Activated T-helper 2 cell treated with anti-CD3 and anti-CD28 coated beads, Interferon-gamma antibody, Interleukin-2, Interleukin-4, amounts not matched to agents 10 μg/mL and 5 μg/mL and 100 μg/mL, durations not matched to agents 14 hours and 24 hours and 36 hours (primary cell): ENCODE data around the gene SLC2A6. TPM values are rescaled to one million over a fixed set of nuclear protein-coding genes. Genes with fewer than 3 reads are reported as not detected.

ENCODE experiments used
- DNase-seq: peaks from one replicate; pipeline ENCODE4 v3.0.0; 2021; ENCODE audit warnings: low spot score
- H3K27ac Mint-ChIP-seq: one replicate; pipeline ENCODE4 v1.8.0; 2021; ENCODE audit warnings: mixed read lengths
- H3K27me3 Mint-ChIP-seq: one replicate; pipeline ENCODE4 v1.8.0; 2021; ENCODE audit warnings: low read depth, mixed read lengths
- H3K36me3 Mint-ChIP-seq: one replicate; pipeline ENCODE4 v1.8.0; 2021; ENCODE audit warnings: low read depth, mixed read lengths
- H3K4me1 Mint-ChIP-seq: one replicate; pipeline ENCODE4 v1.8.0; 2021; ENCODE audit warnings: low read depth, mixed read lengths
- H3K4me3 Mint-ChIP-seq: one replicate; pipeline ENCODE4 v1.8.0; 2021; ENCODE audit warnings: low read depth, mild to moderate bottlenecking, moderate library complexity, mixed read lengths
- H3K9me3 Mint-ChIP-seq: one replicate; pipeline ENCODE4 v1.8.0; 2021; ENCODE audit warnings: mixed read lengths
- intact Hi-C: fragments of 100-400 bp; cut with micrococcal nuclease; formaldehyde crosslinking; loops from one replicate; pipeline ENCODE4 v1.15.1; 2023
- total RNA-seq: library from RNA; stranded (reverse); gene quantifications from 2 replicates; pipeline ENCODE4 v1.2.3, GENCODE V29; 2022

SLC2A6 gene
- total RNA-seq, 1 donor from 2014 or later, result 6.1 TPM

- peaks cover 5% of the 10 kb centered on the region for H3K27me3 Mint-ChIP-seq
- no peak overlapping the region for H3K27ac Mint-ChIP-seq
- intact Hi-C loops, result no loop called here
- H3K4me3 Mint-ChIP-seq, result no peak overlapping the region
- no peaks in the 10 kb centered on the region for H3K36me3 Mint-ChIP-seq
- no peak for DNase-seq
- peaks cover 6% of the 10 kb centered on the region for H3K4me1 Mint-ChIP-seq
- H3K9me3 Mint-ChIP-seq, result no peaks in the 10 kb centered on the region
These were observed 33.6 kb upstream of the SLC2A6 start for GRCh38 chr9:133512253-133513213.

GRCh38 chr9:133511607-133512006, 32.7 kb upstream of the SLC2A6 start:
- no peak overlapping the region for H3K27ac Mint-ChIP-seq
- H3K36me3 Mint-ChIP-seq, result no peaks in the 10 kb centered on the region
- H3K9me3 Mint-ChIP-seq, result no peaks in the 10 kb centered on the region
- DNase-seq, result no peak
- H3K27me3 Mint-ChIP-seq, result peaks cover 5% of the 10 kb centered on the region
- intact Hi-C loops, result no loop called here
- no peak overlapping the region for H3K4me3 Mint-ChIP-seq
- H3K4me1 Mint-ChIP-seq, result peaks cover 6% of the 10 kb centered on the region

DNA sequence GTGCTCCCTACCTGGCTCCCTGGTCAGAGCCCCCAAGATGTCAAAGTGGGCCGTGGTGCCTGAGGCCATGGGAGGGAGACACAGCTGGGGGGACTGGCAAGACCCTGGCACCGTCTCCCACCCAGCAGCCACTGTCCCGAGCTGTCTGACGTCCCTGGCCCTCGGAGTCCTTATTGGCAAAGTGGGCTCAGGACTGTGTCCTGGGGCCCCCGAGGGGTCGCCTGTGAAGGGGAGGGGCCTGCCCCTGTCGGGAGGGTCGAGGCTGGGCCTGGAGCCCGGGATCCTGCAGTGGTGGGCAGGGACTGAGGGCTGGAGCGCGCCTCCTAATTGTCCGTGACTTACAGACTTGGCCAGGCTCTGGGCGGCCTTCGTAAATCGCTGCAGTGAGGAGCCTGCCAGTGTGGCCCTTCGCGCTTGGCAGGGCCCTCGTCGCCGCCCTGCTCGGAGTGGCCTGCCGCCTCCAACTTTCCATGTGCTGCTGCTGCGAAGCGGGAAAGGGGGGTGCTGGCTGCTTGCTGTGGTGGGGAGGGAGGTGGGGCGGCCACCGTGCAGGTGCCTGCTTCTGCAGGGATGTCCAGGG, 32.1 kb upstream of the SLC2A6 start:
- DNase-seq, result no peak
- Mint-ChIP-seq H3K36me3 (no peaks in the 10 kb centered on the region), H3K9me3 (no peaks in the 10 kb centered on the region), H3K4me3 (no peak overlapping the region), H3K27me3 (peaks cover 5% of the 10 kb centered on the region), H3K27ac (no peak overlapping the region), H3K4me1 (peaks cover 6% of the 10 kb centered on the region)
- intact Hi-C loops, result no loop called here

DNA sequence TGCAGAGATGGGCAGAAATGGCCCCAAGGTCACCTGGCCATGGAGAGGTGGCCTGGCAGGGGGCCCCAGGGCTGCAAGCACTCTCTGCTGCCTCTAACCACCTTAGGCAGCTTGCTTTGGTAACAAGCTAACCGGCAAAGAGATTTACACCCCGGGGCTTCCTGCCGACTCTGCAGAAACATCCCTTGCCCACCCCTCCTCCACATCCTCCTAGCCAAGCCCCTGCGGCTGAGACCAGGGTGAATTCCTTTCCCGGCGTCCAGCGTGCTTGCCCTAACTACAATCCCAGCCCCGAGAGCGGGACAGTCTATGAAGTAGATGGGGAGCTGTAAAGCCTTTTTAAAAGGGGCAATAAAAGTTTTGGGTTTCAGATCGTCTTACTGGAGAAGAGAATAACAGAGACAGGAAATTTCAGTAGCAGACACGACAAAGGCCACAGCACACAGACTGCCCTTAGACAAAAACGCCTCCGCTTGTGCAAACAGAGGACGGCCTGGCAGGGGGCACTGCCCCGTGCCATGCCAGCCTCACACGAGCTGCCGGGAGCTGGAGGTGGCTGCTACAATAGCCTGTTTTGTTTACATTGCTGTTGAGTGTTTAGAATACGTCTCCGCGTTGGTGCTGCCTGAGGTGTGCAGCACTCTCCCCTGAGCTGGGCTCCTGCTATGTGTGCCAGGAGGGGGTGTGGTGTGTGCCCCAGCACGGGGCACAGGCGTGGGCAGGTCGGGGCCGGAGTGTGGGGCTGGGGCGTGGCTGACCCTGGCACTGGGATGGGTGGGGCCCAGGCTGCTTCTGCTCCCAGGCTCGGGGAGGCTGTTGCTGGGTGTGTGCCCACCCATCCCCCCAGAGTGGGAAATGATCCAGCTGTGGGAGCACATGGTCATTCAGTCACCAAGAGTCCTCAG, 30.5 kb upstream of the SLC2A6 start:
- no peak for DNase-seq
- Mint-ChIP-seq H3K9me3 (no peaks in the 10 kb centered on the region), H3K36me3 (no peaks in the 10 kb centered on the region), H3K4me1 (peaks cover 6% of the 10 kb centered on the region), H3K27ac (no peak overlapping the region), H3K4me3 (no peak overlapping the region), H3K27me3 (peaks cover 5% of the 10 kb centered on the region)
- intact Hi-C loops, result no loop called here

GRCh38 chr9:133508046-133508445, 29.1 kb upstream of the SLC2A6 start:
- Mint-ChIP-seq H3K9me3 (no peaks in the 10 kb centered on the region), H3K4me3 (no peak overlapping the region), H3K36me3 (no peaks in the 10 kb centered on the region), H3K4me1 (peaks cover 6% of the 10 kb centered on the region), H3K27me3 (peaks cover 9% of the 10 kb centered on the region), H3K27ac (no peak overlapping the region)
- DNase-seq, result no peak
- intact Hi-C loops, result no loop called here

DNA sequence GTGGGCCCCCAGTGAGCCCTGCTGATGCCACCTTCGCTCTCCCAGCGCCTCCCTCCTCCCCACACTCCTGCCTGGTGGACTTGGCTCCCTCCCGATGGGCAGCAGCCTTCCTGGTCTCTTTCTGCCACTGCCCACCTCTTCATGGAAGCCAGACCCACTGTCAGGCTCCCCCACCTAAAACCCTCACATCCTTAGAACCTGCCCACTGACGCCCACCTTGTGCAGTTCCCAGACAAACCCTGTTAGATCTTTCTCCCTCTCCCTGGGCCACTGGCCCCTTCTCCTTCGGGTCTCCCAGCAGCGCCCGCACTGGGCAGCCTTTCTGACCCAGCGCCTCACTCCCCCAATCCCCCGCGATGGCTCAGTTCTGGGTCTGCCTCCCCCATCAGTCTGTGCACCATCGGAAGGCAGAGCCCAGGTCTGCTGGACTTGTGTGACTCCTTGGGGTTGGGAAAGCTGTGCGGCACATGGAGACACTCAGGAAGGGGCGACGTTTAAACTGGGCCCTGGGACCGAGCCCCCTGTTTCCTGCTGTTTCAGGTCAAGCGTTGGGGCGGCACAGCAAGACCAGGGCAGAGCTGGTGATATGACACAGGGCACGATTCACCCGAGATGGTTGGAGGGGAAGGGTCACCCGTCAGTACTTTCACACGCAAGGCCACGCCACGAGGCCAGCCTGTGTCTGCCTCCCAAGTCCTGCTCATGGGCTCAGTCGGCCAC, 28.5 kb upstream of the SLC2A6 start:
- Mint-ChIP-seq H3K36me3 (no peaks in the 10 kb centered on the region), H3K4me3 (no peak overlapping the region), H3K27me3 (peaks cover 9% of the 10 kb centered on the region), H3K27ac (no peak overlapping the region), H3K9me3 (peaks cover 3% of the 10 kb centered on the region), H3K4me1 (peaks cover 6% of the 10 kb centered on the region)
- intact Hi-C loops, result no loop called here
- no peak for DNase-seq

- H3K27me3 Mint-ChIP-seq, result peaks cover 11% of the 10 kb centered on the region
- no peak overlapping the region for H3K4me3 Mint-ChIP-seq
These were observed 27.7 kb upstream of the SLC2A6 start for GRCh38 chr9:133506653-133507038.

DNA sequence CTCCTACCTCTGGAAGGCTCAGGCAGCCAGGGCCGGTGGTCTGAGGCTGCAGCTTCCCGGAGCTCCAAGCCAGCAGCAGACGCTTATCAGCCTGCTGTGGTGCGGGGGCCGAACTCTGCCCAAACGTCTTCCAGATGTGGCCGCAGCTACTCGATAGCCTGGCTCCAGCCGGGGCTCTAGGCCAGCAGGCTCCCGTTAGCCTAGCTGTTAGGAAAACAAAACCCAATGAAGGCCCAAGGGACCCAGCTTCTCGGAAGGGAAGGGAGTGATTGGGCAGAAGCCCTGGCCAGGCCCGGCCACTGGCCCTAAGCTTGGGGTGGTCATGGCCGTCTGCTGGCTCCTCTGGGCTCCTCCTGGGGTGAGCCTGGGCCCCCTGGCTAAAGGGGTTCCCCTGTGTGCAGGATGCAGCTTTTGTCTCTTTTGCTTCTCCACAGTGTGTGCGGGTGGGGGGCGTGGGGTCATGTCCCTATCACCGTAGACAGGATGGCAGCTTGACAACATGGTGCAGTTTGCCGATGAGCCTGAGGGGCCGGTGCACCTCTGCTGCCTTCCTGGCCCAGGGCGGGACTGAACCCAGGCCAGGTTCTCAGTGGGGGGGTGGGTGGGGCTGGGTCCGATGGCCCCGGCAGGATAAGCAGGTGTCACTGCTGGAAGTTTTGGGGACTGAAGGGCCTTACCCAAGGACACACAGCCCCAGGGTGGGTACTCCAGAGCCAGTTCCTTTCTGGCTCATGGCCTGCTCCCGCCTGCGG, 27.2 kb upstream of the SLC2A6 start:
- peaks cover 11% of the 10 kb centered on the region for H3K27me3 Mint-ChIP-seq
- intact Hi-C loops, result no loop called here

More at GRCh38 chr9:133506653-133507038, 27.7 kb upstream of the SLC2A6 start:
- intact Hi-C loops, result no loop called here
- no peak for DNase-seq
- Mint-ChIP-seq H3K4me1 (peaks cover 6% of the 10 kb centered on the region), H3K27ac (no peak overlapping the region), H3K9me3 (peaks cover 11% of the 10 kb centered on the region), H3K36me3 (no peaks in the 10 kb centered on the region)

GRCh38 chr9:133505186-133505830, 26.4 kb upstream of the SLC2A6 start:
- peaks cover 21% of the 10 kb centered on the region for H3K9me3 Mint-ChIP-seq
- no peak overlapping the region for H3K4me3 Mint-ChIP-seq
- no peak overlapping the region for H3K27ac Mint-ChIP-seq
- intact Hi-C loops, result no loop called here
- H3K36me3 Mint-ChIP-seq, result no peaks in the 10 kb centered on the region
- peaks cover 11% of the 10 kb centered on the region for H3K27me3 Mint-ChIP-seq
- DNase-seq, result no peak
- peaks cover 6% of the 10 kb centered on the region for H3K4me1 Mint-ChIP-seq

More for the DNA sequence above, 27.2 kb upstream of the SLC2A6 start:
- Mint-ChIP-seq H3K4me1 (peaks cover 6% of the 10 kb centered on the region), H3K9me3 (peaks cover 17% of the 10 kb centered on the region), H3K36me3 (no peaks in the 10 kb centered on the region), H3K27ac (no peak overlapping the region), H3K4me3 (no peak overlapping the region)
- no peak for DNase-seq

DNA sequence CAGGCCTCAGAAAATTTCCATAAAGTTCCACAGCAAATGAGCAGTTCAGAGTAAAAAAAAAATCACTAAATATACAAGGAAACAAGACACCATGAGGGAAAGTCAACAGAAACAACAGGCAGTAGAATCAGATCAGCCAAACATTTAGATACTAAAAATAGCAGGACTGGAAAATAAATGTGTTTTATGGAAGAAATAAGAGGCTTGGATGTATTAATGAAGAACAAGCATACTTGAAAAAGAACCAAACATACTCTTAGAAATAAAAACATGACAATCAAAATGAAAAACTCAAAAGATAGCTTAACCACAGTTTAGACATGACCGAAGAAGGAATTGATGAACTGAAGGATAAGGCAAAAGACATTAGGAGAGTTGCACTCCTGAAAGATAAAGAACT, 23.2 kb upstream of the SLC2A6 start:
- DNase-seq, result no peak
- no peak overlapping the region for H3K27ac Mint-ChIP-seq
- H3K4me1 Mint-ChIP-seq, result no peaks in the 10 kb centered on the region
- intact Hi-C loops, result no loop called here
- H3K36me3 Mint-ChIP-seq, result no peaks in the 10 kb centered on the region
- H3K9me3 Mint-ChIP-seq, result peaks cover 21% of the 10 kb centered on the region
- H3K27me3 Mint-ChIP-seq, result peaks cover 6% of the 10 kb centered on the region
- no peak overlapping the region for H3K4me3 Mint-ChIP-seq

- H3K9me3 Mint-ChIP-seq, result peaks cover 21% of the 10 kb centered on the region
- no peak overlapping the region for H3K27ac Mint-ChIP-seq
- intact Hi-C loops, result no loop called here
- peaks cover 6% of the 10 kb centered on the region for H3K27me3 Mint-ChIP-seq
- no peaks in the 10 kb centered on the region for H3K36me3 Mint-ChIP-seq
- no peaks in the 10 kb centered on the region for H3K4me1 Mint-ChIP-seq
- DNase-seq, result no peak
- no peak overlapping the region for H3K4me3 Mint-ChIP-seq
These were observed 21.0 kb upstream of the SLC2A6 start for GRCh38 chr9:133499892-133500270.
